Measurements from ENCODE around the gene ADGRA1. TPM values are rescaled to one million over a fixed set of nuclear protein-coding genes. Genes with fewer than 3 reads are reported as not detected.

The ADGRA1 gene
- total RNA-seq, 2 experiments from 2014 or later = not detected

- DNase-seq (ENCODE audit: low spot score) = no peak
- no peaks in the 10 kb centered on the region for H3K9me2 ChIP-seq (ENCODE audit: insufficient read depth, low read length)
- no peaks in the 10 kb centered on the region for H3K79me2 ChIP-seq (ENCODE audit: insufficient read depth, low read depth, low read length)
- TF ChIP-seq CTCF (conservative IDR thresholded peaks at IDR 0.05; ENCODE audit: low read length) (no peak), EZH2phosphoT487 (IDR thresholded peaks at IDR 0.05; ENCODE audit: borderline replicate concordance, low read depth, low read length) (no peak)
- no peak overlapping the region for H3K27ac ChIP-seq (ENCODE audit: low read depth, low read length, poor library complexity, severe bottlenecking)
- ChIA-PET CTCF (ENCODE audit: unreplicated experiment) (no interaction called here), POLR2A (interaction anchor here (0.7 kb wide), 1 partner anchor 207 kb away, joined by 3 read pairs; no protein-coding TSS in a partner anchor)
- intact Hi-C loops (cut with micrococcal nuclease; ENCODE audit: unreplicated experiment) = no loop called here
- H4K20me1 ChIP-seq (ENCODE audit: insufficient read depth, low read length) = no peaks in the 10 kb centered on the region
- H3K36me3 ChIP-seq (ENCODE audit: insufficient read depth, low read length) = no peaks in the 10 kb centered on the region
- H3K4me1 ChIP-seq (ENCODE audit: insufficient read depth, low read length, poor library complexity, severe bottlenecking) = no peaks in the 10 kb centered on the region
- BruUV-seq (replicated peaks) = no TSS peak
- H2AFZ ChIP-seq (ENCODE audit: low read length) = no peak overlapping the region
- H3K4me3 ChIP-seq (ENCODE audit: low read depth, low read length, poor library complexity, severe bottlenecking) = no peak overlapping the region
- H3K9me3 ChIP-seq (ENCODE audit: low read length) = no peaks in the 10 kb centered on the region
- H3K4me2 ChIP-seq (ENCODE audit: low read length) = no peak overlapping the region
Observed at GRCh38 chr10:133156674-133157579, 69.2 kb downstream of the ADGRA1 start.

GRCh38 chr10:133157662-133158436, 70.1 kb downstream of the ADGRA1 start:
- intact Hi-C loops (cut with micrococcal nuclease; ENCODE audit: unreplicated experiment) = no loop called here
- Histone ChIP-seq H3K4me2 (ENCODE audit: low read length) (no peak overlapping the region), H3K27ac (ENCODE audit: low read depth, low read length, poor library complexity, severe bottlenecking) (no peak overlapping the region), H3K4me3 (ENCODE audit: low read depth, low read length, poor library complexity, severe bottlenecking) (no peak overlapping the region), H3K36me3 (ENCODE audit: insufficient read depth, low read length) (no peaks in the 10 kb centered on the region), H4K20me1 (ENCODE audit: insufficient read depth, low read length) (no peaks in the 10 kb centered on the region), H3K9me2 (ENCODE audit: insufficient read depth, low read length) (no peaks in the 10 kb centered on the region), H2AFZ (ENCODE audit: low read length) (no peak overlapping the region), H3K4me1 (ENCODE audit: insufficient read depth, low read length, poor library complexity, severe bottlenecking) (no peaks in the 10 kb centered on the region), H3K79me2 (ENCODE audit: insufficient read depth, low read depth, low read length) (no peaks in the 10 kb centered on the region), H3K9me3 (ENCODE audit: low read length) (no peaks in the 10 kb centered on the region)
- BruUV-seq (replicated peaks) = no TSS peak
- TF ChIP-seq CTCF (conservative IDR thresholded peaks at IDR 0.05; ENCODE audit: low read length) (no peak), EZH2phosphoT487 (IDR thresholded peaks at IDR 0.05; ENCODE audit: borderline replicate concordance, low read depth, low read length) (no peak)
- CTCF ChIA-PET (ENCODE audit: unreplicated experiment) = no interaction called here
- DNase-seq (ENCODE audit: low spot score) = no peak
- POLR2A ChIA-PET = interaction anchor here (0.7 kb wide), 2 partner anchors 139 to 208 kb away, joined by 3 read pairs; no protein-coding TSS in a partner anchor
